ENCODE data around the gene ERICH2. TPM values are rescaled to one million over a fixed set of nuclear protein-coding genes. Genes with fewer than 3 reads are reported as not detected.
A peak's percentile ranks its signal among the peaks of the same experiment; 100 is the strongest.
"Not testable (repeated sequence)": the region's sequence is repeated elsewhere in the genome, so short reads cannot be mapped to it uniquely, and the experiment has no call there.

The ERICH2 gene
- total RNA-seq, 1 donor from 2014 or later, result 0.94 TPM

GRCh38 chr2:170747921-170748320 is 22.3 kb upstream of the ERICH2 start:
- no peak for DNase-seq (ENCODE audit: low spot score in 2 of 2, unreplicated experiment in 2 of 2)
- Mint-ChIP-seq H3K4me3 (no peak overlapping the region), H3K27me3 (ENCODE audit: low read depth) (peaks cover 10% of the 10 kb centered on the region), H3K36me3 (no peaks in the 10 kb centered on the region), H3K4me1 (no peaks in the 10 kb centered on the region), H3K9me3 (peaks cover 11% of the 10 kb centered on the region), H3K27ac (no peak overlapping the region)
- TF ChIP-seq CTCF (IDR thresholded peaks at IDR 0.05; ENCODE audit: unreplicated experiment), result no peak

- H3K36me3 Mint-ChIP-seq; H3K27ac Mint-ChIP-seq; H3K4me3 Mint-ChIP-seq; H3K4me1 Mint-ChIP-seq; DNase-seq (ENCODE audit: low spot score in 2 of 2, unreplicated experiment in 2 of 2): not testable (repeated sequence)
- H3K27me3 Mint-ChIP-seq (ENCODE audit: low read depth), result peaks cover 13% of the 10 kb centered on the region
- peaks cover 11% of the 10 kb centered on the region for H3K9me3 Mint-ChIP-seq
Measured at GRCh38 chr2:170751555-170751954, 18.6 kb upstream of the ERICH2 start.

DNA sequence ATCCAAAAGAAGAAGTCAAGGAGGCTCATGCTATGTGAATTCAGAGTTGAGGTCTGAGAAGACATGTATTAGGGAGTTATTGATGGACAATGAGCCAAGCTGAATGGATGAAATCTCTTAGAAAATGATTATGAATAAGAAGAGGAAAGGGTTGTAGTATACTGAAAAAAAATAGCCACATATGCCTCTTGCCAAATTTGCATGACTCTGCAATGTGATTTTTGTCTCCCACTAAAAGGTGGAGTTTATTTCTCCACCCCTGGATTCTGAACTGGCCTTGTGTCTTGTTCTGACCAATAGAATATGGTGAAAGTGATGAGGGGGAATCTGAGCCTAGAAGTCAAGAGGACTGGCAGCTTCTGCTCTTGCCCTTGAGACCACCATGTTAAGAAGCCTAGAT is 8.6 kb upstream of the ERICH2 start:
- DNase-seq (ENCODE audit: low spot score in 2 of 2, unreplicated experiment in 2 of 2), result no peak
- no peak overlapping the region for H3K27ac Mint-ChIP-seq
- no peaks in the 10 kb centered on the region for H3K36me3 Mint-ChIP-seq
- H3K9me3 Mint-ChIP-seq, result no peaks in the 10 kb centered on the region
- no peak for TF ChIP-seq CTCF (IDR thresholded peaks at IDR 0.05; ENCODE audit: unreplicated experiment)
- H3K4me3 Mint-ChIP-seq, result no peak overlapping the region
- H3K27me3 Mint-ChIP-seq (ENCODE audit: low read depth), result no peaks in the 10 kb centered on the region
- H3K4me1 Mint-ChIP-seq, result peaks cover 1% of the 10 kb centered on the region

GRCh38 chr2:170762760-170763159 is 7.4 kb upstream of the ERICH2 start:
- H3K27ac Mint-ChIP-seq, result no peak overlapping the region
- no peak for TF ChIP-seq CTCF (IDR thresholded peaks at IDR 0.05; ENCODE audit: unreplicated experiment)
- H3K36me3 Mint-ChIP-seq, result no peaks in the 10 kb centered on the region
- H3K9me3 Mint-ChIP-seq, result no peaks in the 10 kb centered on the region
- peaks cover 3% of the 10 kb centered on the region for H3K4me1 Mint-ChIP-seq
- H3K27me3 Mint-ChIP-seq (ENCODE audit: low read depth), result no peaks in the 10 kb centered on the region
- DNase-seq (ENCODE audit: low spot score in 2 of 2, unreplicated experiment in 2 of 2), result no peak
- H3K4me3 Mint-ChIP-seq, result no peak overlapping the region

GRCh38 chr2:170763232-170763631 is 6.9 kb upstream of the ERICH2 start:
- no peak for TF ChIP-seq CTCF (IDR thresholded peaks at IDR 0.05; ENCODE audit: unreplicated experiment)
- DNase-seq (ENCODE audit: low spot score in 2 of 2, unreplicated experiment in 2 of 2), result no peak
- no peak overlapping the region for H3K27ac Mint-ChIP-seq
- no peak overlapping the region for H3K4me3 Mint-ChIP-seq
- peaks cover 3% of the 10 kb centered on the region for H3K4me1 Mint-ChIP-seq
- no peaks in the 10 kb centered on the region for H3K36me3 Mint-ChIP-seq
- H3K27me3 Mint-ChIP-seq (ENCODE audit: low read depth), result no peaks in the 10 kb centered on the region
- H3K9me3 Mint-ChIP-seq, result no peaks in the 10 kb centered on the region

GRCh38 chr2:170764880-170765261 is 5.3 kb upstream of the ERICH2 start:
- Mint-ChIP-seq H3K4me3 (no peak overlapping the region), H3K27me3 (ENCODE audit: low read depth) (no peaks in the 10 kb centered on the region), H3K4me1 (peaks cover 3% of the 10 kb centered on the region), H3K27ac (peak overlapping the region; percentile 8), H3K9me3 (no peaks in the 10 kb centered on the region), H3K36me3 (no peaks in the 10 kb centered on the region)
- TF ChIP-seq CTCF (IDR thresholded peaks at IDR 0.05; ENCODE audit: unreplicated experiment), result no peak
- no peak for DNase-seq (ENCODE audit: low spot score in 2 of 2, unreplicated experiment in 2 of 2)

All from mesothelial cell of epicardium (in vitro differentiated cells).